Left ventricle myocardium superior (tissue), 1 donor: ENCODE data around the gene GSTT4. TPM values are rescaled to one million over a fixed set of nuclear protein-coding genes. Genes with fewer than 3 reads are reported as not detected.
"Not testable (repeated sequence)": the region's sequence is repeated elsewhere in the genome, so short reads cannot be mapped to it uniquely, and the experiment has no call there.

ENCODE experiments used
- ATAC-seq: fragments of 200-7000 bp; cut with Tn5 transposase; one replicate; pipeline ENCODE4 v1.9.1; 2020; ENCODE audit warnings: mild to moderate bottlenecking, moderate library complexity
- DNase-seq: peaks from one replicate; pipeline ENCODE4 v3.0.0-alpha.2; 2020
- intact Hi-C: fragments of 100-400 bp; cut with micrococcal nuclease; formaldehyde crosslinking; loops from one replicate; pipeline ENCODE4 v1.11.0; 2022
- total RNA-seq: library from RNA; stranded (reverse); fragmentation: NEBNext Ultra II Directional; extraction: Animal tissue kit (Norgen Biotek cat#: 25700); gene quantifications from one replicate; pipeline ENCODE4 v1.2.1, GENCODE V29; 2021
- donor health status: DM: no; HTN: yes; CAD: no; lungs with severe emphysema.

Gene GSTT4
- total RNA-seq, 1 donor from 2014 or later: not detected

DNA sequence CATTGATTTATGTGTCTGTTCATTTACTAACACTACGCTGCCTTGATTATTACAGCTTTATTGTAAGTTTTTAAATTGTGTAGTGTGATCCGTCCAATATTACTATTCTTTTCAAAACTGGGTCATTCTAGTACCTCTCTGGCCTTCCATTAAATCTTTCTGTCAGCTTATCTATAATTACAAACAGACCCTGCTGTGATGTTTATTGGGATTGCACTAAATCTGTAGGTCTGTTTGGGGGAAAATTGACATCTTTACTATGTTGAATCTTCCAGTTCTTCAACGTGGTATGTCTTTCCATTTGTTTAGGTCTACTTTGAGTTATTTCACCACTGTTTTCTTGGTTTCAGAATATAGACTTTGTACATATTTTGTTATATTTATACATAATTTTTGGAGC, 21.5 kb upstream of the GSTT4 start:
- DNase-seq (no peak), ATAC-seq (no peak)
- intact Hi-C loops: no loop called here

DNA sequence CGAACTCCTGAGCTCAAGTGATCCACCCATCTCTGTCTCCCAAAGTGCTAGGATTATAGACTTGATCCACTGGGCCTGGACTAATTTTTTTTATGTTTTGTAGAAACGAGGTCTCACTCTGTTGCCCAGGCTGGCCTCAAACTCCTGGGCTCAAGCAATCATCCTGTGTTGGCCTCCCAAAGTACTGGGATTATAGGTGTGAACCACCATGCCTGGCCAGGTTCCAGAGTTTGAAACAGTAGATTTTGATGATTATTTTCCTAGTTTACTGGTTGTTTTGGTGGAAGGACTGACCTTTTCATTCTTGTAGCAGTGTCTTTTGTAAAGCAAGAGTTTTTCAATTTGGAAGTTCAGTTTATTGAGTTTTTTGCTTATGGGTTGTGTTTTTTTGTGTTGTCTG, 20.8 kb upstream of the GSTT4 start:
- intact Hi-C loops: no loop called here
- no peak for ATAC-seq
- no peak for DNase-seq

DNA sequence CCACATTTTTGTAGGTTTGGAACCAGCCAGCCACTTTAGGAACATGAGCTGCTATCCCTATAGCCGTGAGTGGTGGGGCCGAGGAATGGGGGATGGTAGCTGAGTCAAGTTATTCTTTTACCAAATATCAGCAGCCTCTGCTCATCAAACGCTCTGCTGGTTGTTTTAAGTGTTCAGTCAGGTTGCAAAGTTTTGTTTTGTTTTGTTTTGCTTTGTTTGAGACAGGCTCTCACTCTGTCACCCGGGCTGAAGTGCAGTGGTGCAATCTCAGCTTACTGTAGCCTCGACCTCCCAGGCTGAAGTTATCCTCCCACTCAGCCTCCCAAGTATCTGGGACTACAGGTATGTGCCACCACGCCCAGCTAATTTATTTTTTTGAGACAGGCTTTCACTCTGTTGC, 20.2 kb upstream of the GSTT4 start:
- intact Hi-C loops: no loop called here
- ATAC-seq: no peak
- DNase-seq: no peak

DNA sequence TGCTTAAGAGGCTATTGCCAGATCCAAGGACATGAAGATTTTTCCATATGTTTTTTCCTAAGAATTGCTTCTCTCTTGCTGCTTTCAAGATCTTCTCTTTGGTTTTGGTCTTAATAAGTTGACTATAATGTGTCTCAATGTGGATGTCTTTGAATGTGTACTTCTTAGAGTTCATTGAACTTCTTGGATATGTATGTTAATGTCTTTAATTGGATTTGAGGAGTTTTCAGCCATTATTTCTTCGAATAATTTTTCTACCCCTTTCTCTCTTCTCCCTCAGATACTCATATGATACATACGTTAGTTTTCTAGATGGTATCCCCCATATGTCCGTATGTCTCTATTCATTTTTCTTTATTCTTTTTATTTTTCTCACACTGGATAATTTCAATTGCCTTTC, 19.1 kb upstream of the GSTT4 start:
- DNase-seq (no peak), ATAC-seq (no peak)
- intact Hi-C loops: no loop called here

DNA sequence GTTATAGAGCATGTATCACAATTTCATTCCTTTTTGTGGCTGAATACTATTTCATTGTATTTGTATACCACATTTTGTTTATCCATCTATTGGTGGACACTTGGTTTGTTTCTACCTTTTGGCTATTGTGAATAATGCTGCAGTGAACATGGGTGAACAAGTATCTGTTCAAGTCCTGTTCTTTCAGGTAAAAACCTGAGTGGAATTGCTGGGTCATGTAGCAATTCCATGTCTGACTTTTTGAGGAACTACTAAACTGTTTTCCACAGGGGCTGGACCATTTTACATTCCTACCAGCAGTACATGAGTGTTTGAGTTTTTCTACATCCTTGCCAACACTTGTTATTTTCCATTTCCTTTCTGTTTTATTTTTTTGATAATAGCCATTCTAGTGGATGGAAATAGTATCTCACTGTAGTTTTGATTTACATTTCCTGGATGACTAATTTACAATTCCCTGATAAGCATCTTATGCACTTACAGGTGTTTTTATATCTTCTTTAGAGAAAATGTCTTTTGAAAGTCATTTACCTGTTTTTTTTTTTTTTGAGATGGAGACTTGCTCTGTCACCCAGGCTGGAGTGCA, 18.0 kb upstream of the GSTT4 start:
- intact Hi-C loops: no loop called here

DNA sequence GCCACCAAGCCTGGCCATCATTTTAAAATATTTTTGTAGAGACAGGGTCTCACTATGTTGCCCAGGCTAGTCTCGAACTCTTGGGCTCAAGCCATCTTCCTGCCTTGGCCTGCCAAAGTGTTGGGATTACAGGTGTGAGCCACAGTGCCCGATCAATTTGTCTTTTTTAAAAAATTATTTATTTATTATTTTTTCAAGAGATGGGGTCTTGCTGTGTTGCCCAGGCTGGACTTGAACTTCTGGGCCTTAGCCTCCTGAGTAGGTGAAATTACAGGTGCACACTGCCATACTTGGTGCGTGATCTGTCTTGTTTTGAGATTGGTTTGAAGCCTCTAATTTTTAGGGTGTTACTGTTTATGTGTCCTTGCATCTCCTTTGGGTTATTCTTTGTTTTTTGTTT, 16.1 kb upstream of the GSTT4 start:
- intact Hi-C loops: no loop called here
- no peak for DNase-seq
- no peak for ATAC-seq

More for the DNA sequence above, 18.0 kb upstream of the GSTT4 start:
- no peak for ATAC-seq
- no peak for DNase-seq

DNA sequence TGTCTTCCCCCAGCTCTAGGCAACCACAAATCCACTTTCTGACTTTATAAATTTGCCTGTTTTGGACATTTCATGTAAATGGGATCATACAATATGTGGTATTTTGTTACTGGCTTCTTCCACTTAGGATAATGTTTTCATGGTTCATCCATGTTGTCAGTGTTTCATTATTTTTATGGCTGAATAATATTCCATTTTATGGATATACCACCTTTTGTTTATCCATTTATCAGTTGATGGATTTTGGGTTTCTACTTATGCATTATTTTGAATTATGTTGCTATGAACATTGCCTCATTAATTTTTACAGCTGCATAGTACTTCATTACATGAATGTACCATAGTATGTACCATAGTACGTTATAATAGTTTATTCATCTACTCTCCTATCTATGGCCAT, 10.9 kb upstream of the GSTT4 start:
- intact Hi-C loops: no loop called here
- no peak for DNase-seq
- no peak for ATAC-seq

DNA sequence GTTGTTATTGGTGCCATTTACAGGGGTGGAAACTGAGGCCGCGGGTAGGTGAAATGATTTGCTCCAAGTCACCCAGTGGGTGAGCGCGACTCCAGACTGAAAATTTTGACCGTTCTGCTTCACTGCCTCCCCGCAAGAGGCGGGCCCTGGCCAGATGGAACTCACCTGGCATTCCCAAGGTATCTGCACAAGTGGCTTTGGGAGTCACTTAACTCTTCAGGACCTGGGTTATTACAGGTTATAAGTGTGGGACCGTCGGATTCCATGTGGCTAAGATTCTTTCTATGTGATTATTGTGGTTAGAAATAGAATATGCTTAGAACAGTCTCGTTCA, 6.4 kb upstream of the GSTT4 start:
- ATAC-seq (no peak), DNase-seq (no peak)
- intact Hi-C loops: no loop called here

DNA sequence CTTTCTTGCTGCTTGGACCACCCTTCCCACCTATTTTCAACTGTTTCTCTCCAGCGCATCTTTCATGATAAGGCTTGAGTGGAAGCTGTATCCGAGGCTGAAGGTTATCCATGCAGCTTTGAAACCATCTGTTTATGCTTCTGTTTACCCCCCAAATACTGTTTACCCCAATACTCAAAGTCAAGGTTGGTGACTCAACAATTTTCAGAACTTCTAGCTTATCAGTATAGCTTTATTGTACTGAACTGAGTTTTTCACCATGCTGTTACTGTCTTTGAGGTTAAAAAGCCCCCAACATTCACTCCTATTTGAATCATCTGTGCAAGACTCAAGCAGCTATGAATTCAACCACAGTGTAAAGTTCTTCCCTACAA, 4.8 kb upstream of the GSTT4 start:
- no peak for ATAC-seq
- no peak for DNase-seq
- intact Hi-C loops: no loop called here

DNA sequence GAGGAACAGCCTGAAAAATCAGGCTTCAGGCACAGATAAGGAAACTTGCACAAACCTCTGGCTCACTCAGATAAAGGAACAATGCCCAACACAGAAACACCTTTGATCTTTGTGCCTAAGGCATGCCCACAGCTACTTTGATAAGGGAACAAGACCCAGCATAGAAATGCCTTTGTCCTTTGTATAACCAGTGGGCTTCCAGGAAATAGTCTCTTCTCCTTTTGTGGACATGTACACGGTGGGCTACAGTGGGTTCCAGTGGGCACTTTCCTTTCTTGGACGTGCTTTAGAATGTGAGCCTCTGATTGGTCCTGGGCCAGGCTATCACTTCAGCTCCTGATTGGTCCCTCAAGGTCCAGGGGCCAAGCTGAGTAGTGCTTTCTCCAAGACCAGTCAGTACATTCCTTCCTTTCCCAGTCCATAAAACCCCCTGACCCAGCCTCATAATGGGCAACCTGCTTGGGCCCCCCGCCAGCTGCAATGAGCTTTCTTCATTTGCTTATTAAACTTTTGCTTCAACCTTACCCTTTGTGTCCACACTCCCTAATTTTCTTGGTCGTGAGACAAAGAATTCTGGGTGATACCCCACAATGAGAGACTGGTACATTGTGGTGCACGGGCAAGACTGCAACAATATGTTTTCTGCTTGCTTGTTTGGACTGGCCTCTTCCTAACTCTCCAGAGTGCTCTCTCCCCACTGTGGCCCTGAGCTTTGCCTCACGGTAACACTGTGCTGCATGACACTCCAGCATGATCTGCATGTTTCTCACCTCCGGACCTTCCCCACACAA, 4.2 kb upstream of the GSTT4 start:
- no peak for ATAC-seq
- intact Hi-C loops: no loop called here

DNA sequence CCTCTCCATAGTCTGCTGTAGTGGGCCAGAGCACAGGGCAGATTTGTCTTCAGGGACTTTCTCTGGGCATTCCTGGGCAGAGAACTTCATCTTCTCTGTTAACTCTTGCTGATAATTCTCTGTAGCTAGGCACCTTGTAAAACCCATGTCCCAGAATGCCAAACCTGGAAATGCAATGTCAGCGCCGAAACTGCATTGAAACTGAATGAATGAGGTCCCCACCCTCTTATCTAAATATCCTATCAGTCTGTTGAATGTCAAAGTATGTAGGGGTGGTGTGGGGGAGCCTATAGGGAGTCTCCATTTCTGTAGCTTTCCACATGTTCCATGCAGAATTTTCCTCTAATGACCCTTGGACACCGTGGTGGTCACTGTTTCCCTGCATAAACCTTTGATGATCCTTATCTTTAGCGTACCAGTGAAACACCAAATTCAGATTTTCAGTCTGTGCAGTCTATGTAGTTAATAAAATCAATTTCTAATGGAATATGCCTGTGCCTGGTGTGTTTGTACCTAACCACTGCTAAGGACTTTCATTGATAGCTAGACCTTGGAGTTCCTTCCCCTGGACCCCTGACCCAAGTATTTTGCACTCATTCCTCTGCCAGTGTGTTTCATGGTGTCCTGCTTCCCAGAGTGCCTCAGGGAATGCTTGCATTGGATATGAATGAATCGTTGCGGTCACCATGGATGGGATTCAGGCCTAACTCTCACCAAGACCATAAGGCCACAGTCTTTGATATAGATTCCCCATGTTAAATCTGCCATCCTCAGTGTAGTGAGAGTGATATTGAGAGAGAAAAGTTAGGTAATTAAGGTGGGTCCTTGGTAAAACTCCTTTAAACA, 3.4 kb upstream of the GSTT4 start:
- DNase-seq (no peak), ATAC-seq (no peak)
- intact Hi-C loops: no loop called here

More for the DNA sequence above, 4.2 kb upstream of the GSTT4 start:
- DNase-seq: no peak

DNA sequence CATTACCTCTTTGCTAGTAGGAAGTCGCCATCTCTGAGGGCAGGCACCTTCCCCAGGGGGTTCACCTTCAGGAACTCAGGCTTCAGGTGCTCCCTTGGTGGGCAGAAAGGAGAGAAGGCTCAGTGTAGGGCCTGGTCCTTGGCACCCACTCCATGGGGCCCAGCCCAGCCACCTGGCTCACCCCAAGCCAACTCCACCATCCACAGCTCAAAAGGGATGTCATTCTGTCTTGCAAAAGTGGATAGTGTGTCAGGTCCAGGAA, 2.7 kb upstream of the GSTT4 start:
- intact Hi-C loops: no loop called here
- no peak for DNase-seq
- ATAC-seq: no peak

DNA sequence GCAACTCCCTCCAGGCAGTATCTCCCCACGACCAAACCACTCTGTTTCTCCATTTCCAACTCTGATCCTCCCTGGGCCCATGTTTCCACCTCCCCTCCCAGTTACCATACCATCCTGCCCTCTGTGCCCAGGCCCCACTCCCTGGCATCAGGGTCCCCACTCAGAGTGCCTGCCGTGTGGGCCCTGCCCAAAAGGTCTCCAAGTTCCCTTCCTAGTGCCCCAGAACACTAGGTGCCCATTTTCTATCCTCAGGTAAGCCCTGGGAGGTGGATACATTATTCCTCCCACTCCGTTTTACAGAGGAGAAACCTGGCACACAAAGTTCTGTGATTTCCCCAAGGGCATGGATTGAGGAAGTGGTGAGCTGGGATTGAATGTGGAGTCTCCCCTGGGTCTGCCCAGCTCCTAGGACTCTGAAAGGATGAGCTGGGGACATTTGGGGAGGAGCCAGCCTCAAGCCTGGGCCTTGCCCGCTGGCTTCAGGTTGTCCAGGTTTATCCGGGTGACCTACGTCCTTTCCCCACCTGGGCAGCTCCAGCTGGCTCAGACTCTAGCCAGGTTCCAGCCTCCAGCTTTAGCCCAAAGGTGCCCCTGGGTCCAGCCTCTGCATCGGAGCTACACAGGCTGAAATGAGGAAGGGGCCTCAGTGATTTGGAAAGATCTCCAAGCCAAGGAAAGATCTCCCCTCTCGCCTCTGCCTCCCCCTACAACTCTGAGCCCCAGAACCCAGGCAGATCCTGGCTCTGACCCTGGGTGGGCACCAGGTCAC, 2.2 kb upstream of the GSTT4 start:
- DNase-seq (no peak), ATAC-seq (no peak)
- intact Hi-C loops: no loop called here

DNA sequence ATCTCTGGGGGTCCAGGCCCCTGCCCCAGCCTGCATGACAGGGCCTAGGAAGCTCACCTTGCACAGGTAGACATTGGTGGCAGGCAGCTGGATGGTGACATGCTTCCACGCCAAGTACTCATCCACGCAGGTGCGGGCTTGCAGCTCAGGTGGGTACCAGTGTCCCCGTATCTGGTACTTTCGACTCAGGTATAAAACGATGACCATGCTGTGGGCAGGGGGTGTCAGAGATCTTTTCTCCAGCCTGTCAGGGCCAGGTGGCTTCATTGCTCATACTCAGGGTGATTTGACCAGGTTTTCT, 1.6 kb upstream of the GSTT4 start:
- intact Hi-C loops: no loop called here

DNA sequence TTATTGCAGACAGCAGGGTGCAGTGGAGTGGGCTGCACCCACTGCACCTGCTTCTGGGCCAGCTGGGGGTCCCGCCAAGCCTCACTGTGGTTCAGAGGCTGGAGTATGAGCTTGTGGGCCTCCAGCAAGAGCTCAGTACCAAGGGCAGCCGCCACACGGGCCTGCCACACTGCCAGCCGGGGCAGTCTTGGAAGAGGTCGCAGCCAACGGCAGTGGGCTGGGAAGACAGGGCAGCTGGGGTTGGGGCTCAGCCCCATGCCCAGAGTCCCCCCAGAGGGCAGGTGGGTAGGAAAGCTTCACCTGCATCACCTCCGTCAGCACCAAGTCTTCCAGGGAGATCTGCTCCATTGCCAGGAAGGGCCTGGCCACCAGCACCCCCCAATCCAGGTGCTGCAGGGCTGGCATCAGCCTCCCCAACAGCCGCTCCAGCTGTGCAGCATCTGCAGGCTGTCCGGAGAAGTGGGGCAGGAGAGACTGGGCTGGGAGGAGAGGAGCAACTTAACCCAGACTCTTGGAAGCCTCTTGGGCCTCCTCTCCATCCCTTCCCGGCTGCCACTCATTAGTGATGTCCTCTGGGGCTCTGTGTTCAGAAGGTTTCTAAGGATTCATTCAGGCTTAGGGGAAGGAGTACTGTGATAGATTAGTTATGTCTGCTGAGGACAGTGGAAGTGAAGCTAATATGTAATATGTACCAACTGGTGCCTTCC, 1.1 kb upstream of the GSTT4 start:
- no peak for ATAC-seq
- DNase-seq: no peak
- intact Hi-C loops: no loop called here

More for the DNA sequence above, 1.6 kb upstream of the GSTT4 start:
- DNase-seq: no peak
- no peak for ATAC-seq

DNA sequence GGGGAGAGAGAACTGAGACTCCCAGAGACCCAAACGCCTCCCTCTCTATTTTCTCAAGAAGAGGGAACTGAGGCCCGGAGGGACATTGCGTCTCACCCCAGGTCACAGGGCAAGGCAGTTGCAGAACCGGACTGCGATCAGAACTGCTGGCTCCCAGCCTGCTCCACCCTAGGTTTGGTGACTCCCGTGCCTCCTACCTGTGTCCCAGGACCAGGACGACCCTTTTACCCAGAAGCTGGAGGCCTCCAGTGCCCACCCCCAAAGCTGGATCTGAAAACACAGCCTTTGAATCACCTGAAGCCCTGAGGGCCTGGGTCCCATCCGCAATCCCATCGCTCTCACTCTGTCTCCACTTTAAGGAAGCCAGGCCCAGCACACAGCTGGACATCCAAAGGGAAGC, 1.4 kb downstream of the GSTT4 start:
- ATAC-seq: no peak
- DNase-seq: no peak
- intact Hi-C loops: no loop called here

DNA sequence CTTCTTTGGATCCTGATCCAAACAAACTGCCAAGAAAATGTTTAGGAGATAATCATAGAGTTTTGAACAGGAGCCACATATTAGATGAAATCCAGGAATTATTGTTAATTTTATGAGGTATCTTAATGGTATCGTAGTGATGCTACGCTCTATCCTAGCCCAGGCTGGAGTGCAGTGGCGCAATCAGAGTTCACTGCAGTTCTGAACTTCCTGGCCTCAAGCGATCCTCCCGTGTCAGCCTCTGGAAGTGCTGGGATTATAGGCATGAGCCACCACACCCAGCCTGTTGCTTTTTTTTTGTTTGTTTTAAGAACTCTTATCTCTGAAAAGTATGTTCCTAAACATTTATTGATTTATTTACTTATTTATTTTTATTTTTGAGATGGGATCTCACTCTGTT, 2.4 kb downstream of the GSTT4 start:
- ATAC-seq: no peak
- intact Hi-C loops: no loop called here

DNA sequence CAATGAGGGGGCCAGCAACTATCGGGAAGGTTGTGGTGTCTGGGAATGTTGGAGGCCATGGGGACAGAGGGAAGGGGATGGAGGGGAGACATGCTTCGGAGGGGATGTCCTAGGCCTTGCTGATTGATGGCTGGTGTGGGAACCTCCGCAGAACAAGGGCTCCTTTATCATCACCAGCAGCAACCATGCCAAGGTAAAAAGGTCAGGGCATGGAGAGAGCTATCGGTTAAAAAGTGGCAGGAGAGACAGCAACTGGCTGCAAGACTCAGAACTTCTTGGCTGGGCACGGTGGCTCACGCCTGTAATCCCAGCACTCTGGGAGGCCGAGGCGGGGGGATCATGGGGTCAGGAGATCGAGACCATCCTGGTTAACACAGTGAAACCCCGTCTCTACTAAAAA, 3.0 kb downstream of the GSTT4 start:
- ATAC-seq (peak; percentile 13), DNase-seq (no peak)
- intact Hi-C loops: no loop called here

More for the DNA sequence above, 2.4 kb downstream of the GSTT4 start:
- no peak for DNase-seq

DNA sequence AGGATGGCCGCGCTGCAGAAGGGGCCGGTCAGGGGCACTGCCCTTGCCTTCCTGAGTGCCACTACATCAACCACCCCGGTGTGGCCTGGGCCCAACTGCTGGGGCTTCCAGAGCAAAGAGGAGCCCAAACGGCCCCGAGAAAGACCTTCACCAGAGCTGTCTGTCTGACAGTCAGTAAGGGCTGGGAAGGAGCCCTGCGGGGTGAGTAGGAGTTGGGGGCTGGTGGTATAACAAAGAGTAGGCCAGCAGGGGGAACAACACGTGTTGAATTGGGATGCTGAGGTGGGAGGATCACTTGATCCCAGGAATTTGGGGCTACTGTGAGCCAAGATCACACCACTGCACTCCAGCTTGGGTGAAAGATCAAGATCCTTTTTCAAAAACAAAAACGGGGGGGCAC, 3.9 kb downstream of the GSTT4 start:
- DNase-seq (no peak), ATAC-seq (no peak)
- intact Hi-C loops: no loop called here

DNA sequence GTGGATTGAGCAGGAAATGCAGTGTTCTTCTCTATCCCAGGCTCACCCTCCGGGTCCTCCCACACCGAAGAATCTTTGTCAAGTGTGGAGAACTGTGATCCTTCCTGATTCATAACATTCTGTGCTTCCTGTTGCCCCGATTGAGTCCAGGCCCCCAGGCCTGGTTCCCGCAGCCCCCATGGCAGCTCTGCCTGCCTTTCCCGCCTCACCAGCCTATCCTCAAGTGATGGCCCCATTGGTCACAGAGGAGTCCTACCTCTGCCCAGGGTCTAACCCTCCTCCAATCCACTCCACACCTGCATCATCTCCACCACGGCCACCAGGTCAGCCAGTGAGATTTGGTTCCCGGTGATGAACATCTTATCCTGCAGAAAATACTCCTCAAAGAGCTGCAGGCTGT, 5.5 kb downstream of the GSTT4 start:
- DNase-seq, intact Hi-C loops, ATAC-seq: not testable (repeated sequence)
